IPS DF 4.7 (cell line): ENCODE measurements around the gene OGN.

Experiments
- DNase-seq: peaks from one replicate; pipeline ENCODE4 v3.0.0-alpha.2; 2013; ENCODE audit warnings: low spot score; ENCODE audit errors: extremely low read depth

OGN gene

GRCh38 chr9:92406477-92406876 lies 2.1 kb upstream of the OGN start:
- DNase-seq, result no peak

DNA sequence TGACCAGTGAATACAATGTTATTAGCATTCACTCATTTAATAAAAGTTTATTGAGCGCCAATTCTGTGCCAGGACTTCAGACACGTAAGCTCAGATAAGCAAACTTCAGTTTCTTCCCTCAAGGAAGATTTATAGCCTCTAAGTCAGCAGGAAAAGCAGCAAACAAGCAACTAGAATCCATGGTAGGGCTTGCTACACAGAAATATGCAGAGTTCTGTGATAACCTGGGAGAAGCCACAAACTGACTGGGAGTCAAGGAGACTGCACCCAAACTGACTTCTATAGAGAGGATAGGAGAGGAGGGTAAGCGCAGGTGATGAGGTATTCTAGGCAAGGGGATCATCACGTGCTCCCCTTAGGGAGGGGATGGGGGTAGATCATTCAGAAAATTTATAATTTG lies 1.4 kb upstream of the OGN start:
- no peak for DNase-seq

DNA sequence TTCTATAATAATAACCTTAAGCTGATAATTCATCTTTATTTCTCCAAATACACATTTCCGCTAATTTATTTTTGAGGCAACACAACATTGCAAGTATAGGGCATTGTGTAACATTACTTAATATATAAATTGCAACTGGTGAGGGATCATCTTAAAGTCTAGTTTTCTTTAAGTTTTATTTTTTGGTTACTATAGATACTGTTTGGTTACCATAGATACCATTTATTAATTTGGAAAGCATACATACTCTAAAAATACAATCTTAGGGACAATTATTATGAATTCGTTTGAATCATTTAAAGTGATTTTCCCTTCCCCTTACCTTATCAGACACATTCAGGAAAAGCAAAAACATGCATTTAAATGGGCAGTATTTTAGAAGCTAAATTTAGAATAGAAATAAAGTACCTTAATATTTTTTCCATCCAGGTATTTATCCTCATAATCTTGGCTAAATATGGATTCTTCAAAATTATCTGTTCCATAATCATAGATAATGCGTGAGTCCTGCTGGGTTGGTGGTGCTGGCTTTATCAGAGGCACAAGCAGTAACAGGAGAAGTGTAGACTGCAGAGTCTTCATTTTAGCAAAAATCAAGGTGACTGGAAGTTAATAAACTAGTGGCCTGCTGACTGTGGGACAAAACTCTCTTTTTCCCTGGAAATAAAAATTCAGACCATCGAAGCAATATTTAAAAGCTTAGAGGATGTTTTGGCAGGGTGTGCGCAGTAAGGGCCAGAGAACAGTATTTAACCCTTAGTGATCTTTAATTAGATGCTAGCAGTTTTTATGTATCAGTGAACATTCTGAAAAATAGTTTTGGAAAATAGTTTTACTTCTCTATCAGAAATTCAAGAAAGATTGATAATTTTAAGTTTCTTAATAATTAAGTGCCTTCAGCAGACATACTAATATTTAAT lies 1.3 kb downstream of the OGN start:
- DNase-seq, result no peak

DNA sequence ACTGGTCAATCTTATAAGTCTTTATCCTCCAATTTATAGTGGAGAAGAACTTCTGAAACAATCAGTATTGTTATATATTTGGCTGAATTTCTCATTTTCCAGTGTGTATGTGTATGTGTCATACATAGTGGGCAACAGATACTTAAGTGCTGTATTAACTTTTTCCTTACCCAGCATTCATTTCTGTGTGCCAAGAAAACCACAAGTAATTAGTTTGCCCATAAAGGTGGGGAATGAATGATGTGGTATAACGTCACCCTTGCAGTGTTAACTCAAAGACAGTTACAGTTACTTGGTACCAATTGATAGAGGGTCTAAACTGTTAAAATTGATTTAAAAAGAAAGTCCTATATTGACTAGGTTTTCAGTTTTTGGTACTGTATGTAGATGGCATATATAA lies 2.0 kb downstream of the OGN start:
- DNase-seq, result no peak

GRCh38 chr9:92397853-92398252 lies 6.5 kb downstream of the OGN start:
- no peak for DNase-seq

GRCh38 chr9:92395617-92396016 lies 8.8 kb downstream of the OGN start:
- DNase-seq, result no peak

DNA sequence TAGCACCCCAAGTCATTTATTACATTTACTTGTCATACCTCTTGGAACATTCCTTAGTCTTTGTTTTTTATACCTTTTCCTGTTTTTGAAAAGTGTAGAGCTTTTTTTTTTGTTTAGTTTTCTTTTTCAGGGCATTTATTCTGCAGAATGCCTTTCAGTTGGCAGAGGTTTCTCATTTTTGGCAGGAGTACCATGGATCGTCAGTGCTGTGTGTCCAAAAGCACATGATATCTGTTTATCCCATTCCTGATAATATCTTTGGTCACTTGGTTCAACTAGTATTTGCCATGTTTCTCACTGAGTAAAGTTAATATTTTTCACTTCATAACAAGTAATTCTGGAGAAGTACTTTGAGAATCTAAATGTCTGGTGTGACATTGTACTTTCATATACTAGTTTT lies 10.7 kb downstream of the OGN start:
- no peak for DNase-seq

DNA sequence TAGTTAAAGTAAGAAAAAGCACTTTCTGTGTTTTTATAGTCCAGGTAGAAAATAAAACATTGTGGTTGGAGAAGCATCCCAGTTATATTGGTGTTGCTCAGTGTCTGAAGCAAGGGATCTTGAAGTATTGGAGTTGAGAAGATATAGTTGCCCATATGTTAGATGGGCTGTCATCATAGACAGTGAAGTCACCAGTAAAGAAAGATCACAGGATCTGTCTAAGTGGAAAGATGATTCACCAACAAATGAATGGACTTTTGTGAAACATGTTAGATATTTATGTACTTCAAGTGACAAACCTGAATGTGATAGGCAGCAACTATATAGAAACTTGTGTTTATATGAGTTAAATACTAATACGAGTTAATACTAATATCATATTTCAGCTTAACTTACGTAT lies 11.7 kb downstream of the OGN start:
- no peak for DNase-seq

DNA sequence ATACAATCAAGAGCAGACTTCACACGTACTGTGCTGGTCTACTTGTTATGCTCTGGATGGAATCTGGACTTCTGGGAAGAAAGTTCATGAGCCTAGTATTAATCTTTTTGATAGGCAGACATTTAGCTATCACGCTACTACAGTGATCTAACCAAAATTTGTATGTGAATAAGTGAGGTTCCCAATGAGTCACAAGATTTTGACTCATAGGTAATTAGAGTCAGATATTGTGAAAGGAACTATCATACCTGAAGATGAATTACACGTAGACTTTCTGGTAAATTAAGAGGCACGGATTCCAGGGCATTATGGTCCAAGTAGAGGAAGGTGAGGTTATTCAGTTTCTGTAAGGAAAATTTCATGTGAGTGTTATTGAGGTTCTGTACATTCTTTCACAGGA lies 18.4 kb downstream of the OGN start:
- no peak for DNase-seq

DNA sequence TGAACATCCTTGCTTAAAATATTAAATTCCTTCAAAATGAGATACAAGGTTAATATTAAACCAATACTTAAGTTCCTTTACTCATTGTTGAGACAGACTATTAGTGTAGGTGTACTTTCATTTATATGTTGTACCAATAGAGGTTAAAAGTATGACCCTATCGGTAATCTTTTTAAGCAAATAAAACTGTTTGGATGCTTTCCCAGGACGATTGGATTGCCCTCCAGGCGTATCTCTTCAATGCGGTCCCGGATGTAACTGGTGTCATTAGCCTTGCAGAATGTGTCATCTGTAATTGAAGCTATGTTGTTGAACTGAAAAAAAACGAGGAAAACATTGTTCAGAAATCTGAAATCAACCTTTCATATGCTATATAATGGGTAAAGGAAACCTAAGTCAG lies 18.9 kb downstream of the OGN start:
- DNase-seq, result no peak

DNA sequence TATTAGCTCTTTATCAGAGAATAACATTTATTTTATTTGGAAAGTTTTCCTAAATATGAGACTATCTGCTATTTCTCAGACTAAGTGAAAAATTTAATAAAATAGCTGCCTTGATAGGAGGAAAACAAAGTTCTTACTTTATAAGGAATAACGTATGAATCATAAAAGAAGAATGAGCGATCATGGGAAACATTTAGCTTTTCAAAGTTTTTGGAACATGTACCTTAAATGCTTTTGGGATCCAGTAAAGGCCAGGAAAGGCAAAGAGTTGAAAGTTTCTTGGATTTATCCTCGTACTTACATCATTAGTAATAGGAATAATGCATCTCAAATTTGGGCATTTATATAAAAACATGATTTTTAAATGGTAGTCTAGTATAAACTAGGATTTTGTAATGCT lies 19.4 kb downstream of the OGN start:
- no peak for DNase-seq

- DNase-seq, result no peak
Measured at GRCh38 chr9:92384375-92384774, 20.0 kb downstream of the OGN start.

DNA sequence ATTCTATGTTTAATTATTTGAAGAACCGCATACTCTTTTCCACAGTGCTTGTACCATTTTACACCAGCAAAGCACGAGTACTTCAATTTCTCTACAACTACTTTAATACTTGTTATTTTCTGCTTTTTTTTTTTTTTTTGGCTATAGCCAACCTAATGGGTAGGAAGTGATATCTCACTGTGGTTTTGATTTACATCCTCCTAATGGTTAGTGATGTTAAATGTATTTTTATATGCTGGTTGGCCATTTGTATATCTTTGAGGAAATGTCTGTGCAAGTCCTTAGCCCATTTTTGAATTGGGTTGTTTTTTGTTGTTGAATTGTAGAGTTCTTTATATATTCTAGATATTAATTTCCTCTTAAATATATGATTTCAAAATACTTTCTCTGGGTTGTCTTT lies 22.6 kb downstream of the OGN start:
- DNase-seq, result no peak

DNA sequence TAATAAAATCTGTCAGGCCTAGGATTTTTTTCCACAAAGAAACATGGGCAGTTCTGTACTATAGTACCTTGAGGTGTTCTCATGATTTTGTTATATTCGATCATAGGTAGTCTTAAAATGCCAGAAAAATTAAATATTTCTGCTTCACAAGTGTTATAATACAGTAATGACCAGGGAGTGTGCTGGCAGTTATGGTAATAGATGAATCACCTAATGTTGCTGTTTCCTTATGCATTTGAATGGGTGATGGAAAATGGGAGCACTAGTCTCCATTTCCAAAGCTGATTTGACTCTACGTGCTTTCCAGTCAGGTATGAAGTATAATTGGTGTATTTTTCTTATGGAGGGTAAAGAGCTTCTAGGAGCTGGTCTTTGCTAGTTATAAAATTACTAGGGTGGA lies 23.8 kb downstream of the OGN start:
- no peak for DNase-seq

DNA sequence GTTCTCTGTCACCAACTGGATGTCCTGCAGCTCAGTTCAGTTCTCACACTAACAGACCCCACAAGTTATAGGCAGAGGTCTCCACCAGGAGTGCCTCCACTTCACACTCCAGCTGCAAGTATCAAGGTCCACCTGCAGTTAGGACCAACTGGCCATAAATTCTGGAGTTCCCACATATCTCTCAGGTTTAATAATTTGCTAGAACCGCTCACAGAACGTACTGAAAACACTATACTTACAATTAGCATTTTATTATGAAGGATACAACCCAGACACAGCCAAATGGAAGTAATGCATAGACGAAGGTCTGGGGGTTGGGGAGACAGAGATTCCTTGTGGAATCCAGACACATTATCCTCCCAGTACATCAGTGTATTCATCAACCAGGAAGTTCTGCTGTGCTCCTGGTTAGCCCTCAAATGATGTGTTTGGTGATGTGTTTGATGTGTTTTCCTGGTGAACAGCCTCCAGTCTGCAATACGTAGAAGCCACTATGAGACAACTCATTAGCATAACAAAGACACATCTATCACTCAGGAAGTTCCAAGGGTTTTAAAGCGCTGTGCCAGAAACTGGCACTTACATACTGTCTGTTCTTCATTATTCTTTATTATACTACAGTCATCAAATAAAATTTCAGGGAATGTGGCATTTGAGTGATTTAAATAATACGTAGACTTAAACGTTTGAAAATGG lies 25.4 kb downstream of the OGN start:
- DNase-seq, result no peak

GRCh38 chr9:92377876-92378275 lies 26.5 kb downstream of the OGN start:
- DNase-seq, result no peak

- DNase-seq, result no peak
Measured at GRCh38 chr9:92373167-92373566, 31.2 kb downstream of the OGN start.

DNA sequence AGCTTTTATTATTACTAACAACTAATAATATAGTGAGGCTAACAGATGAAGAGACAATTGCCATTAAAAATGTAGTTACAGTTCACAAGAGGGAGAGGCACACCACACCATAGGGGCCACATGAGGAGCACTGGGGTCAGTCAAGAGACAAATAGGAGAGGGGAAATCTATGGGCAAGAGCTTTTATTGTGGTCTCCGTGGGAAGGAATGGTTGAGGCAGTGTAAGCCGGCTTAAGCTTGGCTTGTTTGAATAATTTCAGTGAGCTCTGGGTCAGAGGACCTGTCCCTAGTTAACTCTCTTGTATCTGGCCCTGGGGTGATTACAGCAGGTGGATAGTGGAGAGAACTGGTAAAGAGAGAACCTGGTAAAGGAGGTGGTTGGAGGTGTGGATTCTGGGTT lies 35.3 kb downstream of the OGN start:
- no peak for DNase-seq

DNA sequence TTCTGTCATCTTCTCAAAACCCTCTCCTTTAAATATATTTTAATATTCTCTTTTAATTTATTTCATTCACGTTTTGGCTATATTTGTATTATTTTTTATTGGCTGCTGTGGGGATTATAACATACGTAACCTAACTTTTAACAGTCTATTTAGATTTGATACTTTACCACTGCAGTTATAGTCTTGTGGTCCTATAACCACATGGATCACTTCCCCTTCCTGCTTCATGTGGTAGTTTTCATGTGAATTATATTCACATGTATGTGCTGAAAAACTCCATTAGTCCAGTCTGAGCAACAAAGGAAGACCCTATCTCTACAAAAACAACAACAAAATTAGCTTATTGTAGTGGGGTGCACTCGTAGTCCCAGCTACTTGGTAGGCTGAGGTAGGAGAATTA lies 44.3 kb downstream of the OGN start:
- no peak for DNase-seq

DNA sequence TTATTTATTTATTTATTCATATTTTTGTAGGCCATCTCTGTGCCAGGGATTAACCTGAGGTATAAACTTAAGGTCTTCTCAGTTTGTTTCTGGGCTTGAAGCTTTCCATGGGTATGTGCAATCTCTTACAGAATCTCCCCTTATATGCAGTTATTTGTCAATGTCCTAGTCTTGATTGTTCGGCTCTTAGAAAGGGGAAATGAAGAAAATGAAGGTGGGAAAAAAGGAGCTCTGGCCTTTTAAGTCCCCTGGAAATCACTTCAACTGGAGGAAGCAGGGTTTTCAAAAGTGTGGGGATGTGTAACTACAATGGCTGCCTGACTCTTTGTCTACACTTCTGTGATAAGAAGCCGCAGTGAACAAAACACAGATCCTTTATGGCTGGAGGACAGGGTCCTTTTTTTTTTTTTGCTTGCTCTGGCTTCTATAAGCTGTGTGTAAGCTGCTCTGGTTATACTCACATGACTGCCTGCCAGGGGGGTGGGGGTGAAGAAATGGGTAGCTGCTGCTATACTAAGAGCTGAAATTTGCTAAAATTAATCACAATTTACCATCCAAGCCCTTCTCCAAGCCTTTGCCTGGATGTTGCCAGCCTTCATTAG lies 44.9 kb downstream of the OGN start:
- no peak for DNase-seq

- no peak for DNase-seq
Measured at GRCh38 chr9:92353051-92353450, 51.3 kb downstream of the OGN start.

DNA sequence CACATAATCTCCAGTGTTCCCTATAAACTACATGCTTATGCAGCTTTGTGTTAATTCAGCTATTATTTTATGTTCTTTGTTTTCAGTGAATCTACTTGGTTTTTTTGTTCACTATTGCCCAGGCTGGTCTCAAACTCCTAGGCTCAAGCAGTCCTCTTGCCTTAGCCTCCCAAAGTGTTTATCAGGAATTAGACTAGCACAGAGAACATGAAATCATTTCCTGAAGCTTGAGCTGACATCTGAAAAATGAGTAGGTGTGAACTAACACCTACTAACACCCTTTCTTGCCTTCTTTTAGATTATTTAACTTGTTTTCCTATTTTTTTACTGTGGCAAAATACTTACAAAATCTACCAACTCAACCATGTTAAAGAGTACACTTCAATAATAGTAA lies 53.6 kb downstream of the OGN start:
- DNase-seq, result no peak
